Heart left ventricle (tissue), 16 donors: Measurements from ENCODE around the gene BMPR1B. TPM values are rescaled to one million over a fixed set of nuclear protein-coding genes. Genes with fewer than 3 reads are reported as not detected.

ENCODE experiments used
- ATAC-seq, 4 donors: fragments of 200-7000 bp; cut with Tn5 transposase; one replicate each; pipeline ENCODE4 v1.9.1; 2020 to 2022; ENCODE audit warnings: moderate library complexity in 4 of 4, mild to moderate bottlenecking in 3 of 4, moderate number of reproducible peaks in 1 of 4
- DNase-seq, 5 donors: peaks; one replicate each; pipeline ENCODE4 v3.0.0-alpha.2; 2020
- H3K27ac ChIP-seq, 12 donors: fragments of 200-600 bp; sonication (generic) in 4 of 12; one replicate each; pipeline versions ENCODE4 v1.5.0 to v1.8.0; 2016 to 2022; ENCODE audit warnings: mild to moderate bottlenecking in 2 of 12
- H3K27me3 ChIP-seq, 9 donors: fragments of 200-600 bp; sonication (generic) in 2 of 9; one replicate each; pipeline versions ENCODE4 v1.5.1 to v1.8.0; 2016 to 2022; ENCODE audit warnings: mild to moderate bottlenecking in 3 of 9
- H3K36me3 ChIP-seq, 9 donors: fragments of 200-600 bp; sonication (generic) in 2 of 9; one replicate each; pipeline versions ENCODE4 v1.5.0 to v1.8.0; 2018 to 2022; ENCODE audit warnings: mild to moderate bottlenecking in 2 of 9
- H3K4me1 ChIP-seq, 12 donors: fragments of 200-600 bp; sonication (generic) in 4 of 12; one replicate each; pipeline versions ENCODE4 v1.5.0 to v1.8.0; 2016 to 2022; ENCODE audit warnings: mild to moderate bottlenecking in 3 of 12
- H3K4me3 ChIP-seq, 12 donors: fragments of 200-600 bp; sonication (generic) in 4 of 12; one replicate each; pipeline versions ENCODE4 v1.5.0 to v1.8.0; 2017 to 2022; ENCODE audit warnings: mild to moderate bottlenecking in 9 of 12, moderate library complexity in 4 of 12
- H3K9me3 ChIP-seq, 12 donors: fragments of 200-600 bp; sonication (generic) in 4 of 12; one replicate each; pipeline versions ENCODE4 v1.5.0 to v1.8.0; 2016 to 2022; ENCODE audit warnings: mild to moderate bottlenecking in 1 of 12
- POLR2A ChIP-seq, 2 donors: fragments of 450-650 bp; IDR thresholded peaks; one replicate each; pipeline ENCODE4 v1.6.1; 2017; ENCODE audit warnings: antibody characterized with exemption in 2 of 2, mild to moderate bottlenecking in 2 of 2, moderate library complexity in 2 of 2
- WGBS, 4 donors: extraction: QIAGEN DNeasy Blood & Tissue Kit in 2 of 4; methylation state at CpG; one replicate each; pipeline versions ENCODE4 v1.1.5 to v1.1.7; 2013 to 2018; 5-methylcytosine and 5-hydroxymethylcytosine counted together
- intact Hi-C, 10 donors: fragments of 100-400 bp; cut with DNase I; formaldehyde crosslinking; loops; one replicate each; pipeline versions ENCODE4 v1.11.1 to v1.14.2; 2022
- polyA plus RNA-seq, 2 donors: library from polyadenylated mRNA; stranded (reverse); fragments of 200-250 nt; gene quantifications; one replicate each; pipeline ENCODE4 v1.2.3, GENCODE V29; 2013
- total RNA-seq, 9 donors: library from RNA; depleted of rRNA in 2 of 9; stranded (reverse); fragments of >200 nt in 2 of 9; fragmentation: NEBNext Ultra II Directional in 3 of 9; extraction: Animal tissue kit (Norgen Biotek cat#: 25700) in 3 of 9; gene quantifications; one replicate each; pipeline versions ENCODE4 v1.1.0 to v1.2.4, GENCODE V29; 2016 to 2023
- TF ChIP-seq, protein P1 (sequence below), 12 donors: fragments of 200-600 bp; sonication (generic) in 4 of 12; IDR thresholded peaks; one replicate each; pipeline versions ENCODE4 v1.5.0 to v1.8.0; 2018 to 2022; ENCODE audit warnings: antibody characterized with exemption in 12 of 12, mild to moderate bottlenecking in 5 of 12
- donor health status: ischemic (EF 13 %, LVEDD 7.1; RV severe dilation, severe dysfunction).
- donor health status: healthy with polysubstance abuse.
- donor health status: DM: no; HTN: yes; CAD: no.
- donor health status: DM: no; HTN: no; CAD: no.
- donor health status: ischemic (EF 25% LVEDD 6.9; RV normal size, moderate dysfunction).
- donor health status: ischemic (EF 25% LVEDD 5.7; RV mildly dilated, moderate dysfunction).
- donor health status: healthy.
- donor health status: DM: yes; HTN: yes; CAD: no.
- donor health status: ischemic (EF 35%, LVEDD 5.7; RV mildly dilated, moderate dysfunction).
- donor health status: nonischemic (EF 11% LVEDD 7.7; RV severe dilation, severe dysfunction).
- donor health status: DM: yes; HTN: yes; CAD: no.
- donor health status: PGD.
- donor health status: ischemic (EF 29% LVEDD 5.4; RV normal size, mild dysfunction).
- donor health status: nonischemic (EF 23%, LVEDD 6.1; RV moderate dilation, normal function).

BMPR1B gene
- total and polyA plus RNA-seq, 11 donors: 0.29 to 7.6 (median 3.8) TPM

DNA sequence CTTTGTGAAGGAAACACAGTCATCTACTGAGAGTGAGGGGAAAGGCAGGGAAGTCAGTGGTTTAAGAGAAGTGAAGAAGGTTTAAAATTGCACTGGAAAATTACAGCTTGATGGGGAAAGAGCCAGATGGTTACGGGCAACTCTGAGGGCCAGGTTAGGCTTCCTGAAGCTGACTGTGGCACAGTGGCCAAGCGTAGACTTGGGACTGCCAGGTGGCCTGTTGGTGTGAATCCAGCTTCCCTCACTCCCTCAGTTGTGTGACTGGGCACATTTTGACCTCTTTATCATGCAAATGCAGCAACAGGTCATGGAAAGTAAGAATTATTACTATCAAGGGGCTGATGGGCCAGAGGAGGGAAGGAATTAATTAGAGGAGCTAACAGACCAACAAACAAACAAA is 400.9 kb downstream of the BMPR1B start:
- 91 to 95% (median 92%) methylated on average over 2 of the region's 2 CpGs for WGBS, 4 donors
- Histone ChIP-seq H3K4me3 (no peak overlapping the region), H3K9me3 (no peaks in the 10 kb centered on the region), H3K36me3 (no peaks in the 10 kb centered on the region), H3K27me3 (no peaks in the 10 kb centered on the region), H3K4me1 (no peaks in the 10 kb centered on the region), H3K27ac (no peak overlapping the region)
- DNase-seq: no peak
- intact Hi-C loops: no loop called here
- no peak for ATAC-seq
- TF ChIP-seq, protein P1, sequence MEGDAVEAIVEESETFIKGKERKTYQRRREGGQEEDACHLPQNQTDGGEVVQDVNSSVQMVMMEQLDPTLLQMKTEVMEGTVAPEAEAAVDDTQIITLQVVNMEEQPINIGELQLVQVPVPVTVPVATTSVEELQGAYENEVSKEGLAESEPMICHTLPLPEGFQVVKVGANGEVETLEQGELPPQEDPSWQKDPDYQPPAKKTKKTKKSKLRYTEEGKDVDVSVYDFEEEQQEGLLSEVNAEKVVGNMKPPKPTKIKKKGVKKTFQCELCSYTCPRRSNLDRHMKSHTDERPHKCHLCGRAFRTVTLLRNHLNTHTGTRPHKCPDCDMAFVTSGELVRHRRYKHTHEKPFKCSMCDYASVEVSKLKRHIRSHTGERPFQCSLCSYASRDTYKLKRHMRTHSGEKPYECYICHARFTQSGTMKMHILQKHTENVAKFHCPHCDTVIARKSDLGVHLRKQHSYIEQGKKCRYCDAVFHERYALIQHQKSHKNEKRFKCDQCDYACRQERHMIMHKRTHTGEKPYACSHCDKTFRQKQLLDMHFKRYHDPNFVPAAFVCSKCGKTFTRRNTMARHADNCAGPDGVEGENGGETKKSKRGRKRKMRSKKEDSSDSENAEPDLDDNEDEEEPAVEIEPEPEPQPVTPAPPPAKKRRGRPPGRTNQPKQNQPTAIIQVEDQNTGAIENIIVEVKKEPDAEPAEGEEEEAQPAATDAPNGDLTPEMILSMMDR (IDR thresholded peaks at IDR 0.05): no peak
- no peak for TF ChIP-seq POLR2A (IDR thresholded peaks at IDR 0.05)

DNA sequence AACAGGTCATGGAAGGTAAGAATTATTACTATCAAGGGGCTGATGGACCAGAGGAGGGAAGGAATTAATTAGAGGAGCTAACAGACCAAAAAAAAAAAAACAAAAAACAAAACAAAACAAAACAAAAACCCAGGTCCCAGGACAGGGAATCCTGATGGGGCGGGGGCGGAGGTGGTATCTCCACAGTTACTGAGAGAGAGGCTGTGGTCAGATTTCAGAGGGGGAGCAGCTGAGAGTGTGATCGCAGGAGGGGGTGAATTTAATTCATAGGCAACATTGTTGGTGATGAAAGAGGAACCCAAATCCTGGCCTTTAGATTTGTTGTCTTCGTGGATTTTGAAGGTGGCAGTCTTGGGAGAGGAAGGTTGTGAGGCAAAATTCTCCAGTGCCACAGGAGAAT is 401.6 kb downstream of the BMPR1B start:
- no peak overlapping the region for H3K4me3 ChIP-seq
- no peaks in the 10 kb centered on the region for H3K4me1 ChIP-seq
- DNase-seq (no peak), ATAC-seq (no peak)
- intact Hi-C loops: no loop called here
- no peaks in the 10 kb centered on the region for H3K9me3 ChIP-seq
- H3K27ac ChIP-seq: no peak overlapping the region
- TF ChIP-seq POLR2A (IDR thresholded peaks at IDR 0.05): no peak
- TF ChIP-seq, protein P1 (IDR thresholded peaks at IDR 0.05): no peak
- 83 to 85% (median 85%) methylated on average over 4 of the region's 4 CpGs for WGBS, 4 donors
- H3K36me3 ChIP-seq: no peaks in the 10 kb centered on the region
- no peaks in the 10 kb centered on the region for H3K27me3 ChIP-seq

DNA sequence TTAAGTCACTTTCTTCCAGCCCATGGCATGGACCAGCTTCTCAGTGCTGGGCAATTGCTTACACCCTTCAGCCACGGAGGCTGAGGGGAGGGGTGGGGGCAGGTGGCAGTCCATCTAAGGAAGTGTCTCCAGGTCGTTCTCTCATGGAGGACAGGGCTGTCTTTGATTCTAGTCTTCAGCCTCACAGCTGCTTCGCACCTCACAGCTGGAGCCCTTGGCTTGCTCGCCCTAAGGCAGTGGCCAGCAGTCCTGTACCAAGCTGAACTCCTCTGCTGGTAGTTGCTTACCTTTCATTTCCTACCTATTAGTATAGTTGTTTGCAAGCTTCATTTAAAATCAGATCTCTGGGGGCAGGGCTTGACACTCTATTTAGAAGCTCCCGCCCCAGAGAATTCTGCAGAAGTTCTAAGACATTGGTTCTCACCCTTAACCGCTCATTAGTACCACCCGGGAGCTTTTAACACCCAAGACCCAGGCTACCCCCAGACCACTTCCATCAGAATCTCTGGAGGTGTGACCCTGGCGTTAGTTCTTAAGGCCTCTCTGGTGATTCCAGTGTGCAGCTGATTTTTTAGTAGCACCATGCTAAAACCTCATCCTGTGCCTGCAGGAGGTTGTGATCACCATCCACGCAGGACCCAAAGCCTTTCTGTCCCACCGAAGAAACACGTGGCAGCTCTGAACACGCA is 404.2 kb downstream of the BMPR1B start:
- intact Hi-C loops: loop anchor here in 2 of 10 donors (10.0 kb wide), 2 partner anchors 383 to 873 kb away; partner anchors contain the start of gene UNC5C (in 1 of the 2)
- ATAC-seq (no peak), DNase-seq (no peak)
- Histone ChIP-seq H3K4me3 (no peak overlapping the region), H3K36me3 (no peaks in the 10 kb centered on the region), H3K9me3 (no peaks in the 10 kb centered on the region), H3K27ac (no peak overlapping the region), H3K4me1 (no peaks in the 10 kb centered on the region), H3K27me3 (no peaks in the 10 kb centered on the region)
- no peak for TF ChIP-seq POLR2A (IDR thresholded peaks at IDR 0.05)
- TF ChIP-seq, protein P1 (IDR thresholded peaks at IDR 0.05): no peak
- WGBS, 4 donors: 79 to 88% (median 82%) methylated on average over 12 of the region's 12 CpGs

DNA sequence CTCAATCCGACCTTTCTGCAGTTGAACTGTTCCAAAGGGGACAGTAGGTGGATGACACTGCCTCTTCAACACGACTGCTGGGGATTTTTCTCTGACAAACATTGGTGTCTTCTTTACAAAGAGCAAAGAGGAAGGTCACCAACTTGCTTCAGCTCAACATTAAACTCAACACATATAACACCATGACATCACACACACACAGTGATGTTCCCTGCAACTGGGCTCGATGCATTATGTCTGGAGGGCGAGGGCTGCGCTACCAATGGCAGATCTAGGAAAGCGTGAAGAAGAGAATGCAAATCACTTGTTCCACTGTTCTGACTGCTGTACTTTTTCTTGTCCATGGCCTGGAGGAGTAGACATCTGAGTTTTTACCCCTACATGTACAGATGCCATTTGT is 405.1 kb downstream of the BMPR1B start:
- Histone ChIP-seq H3K9me3 (no peaks in the 10 kb centered on the region), H3K4me3 (no peak overlapping the region), H3K27ac (no peak overlapping the region), H3K4me1 (no peaks in the 10 kb centered on the region), H3K27me3 (no peaks in the 10 kb centered on the region), H3K36me3 (no peaks in the 10 kb centered on the region)
- intact Hi-C loops: loop anchor here in 2 of 10 donors (10.0 kb wide), 2 partner anchors 382 to 872 kb away; partner anchors contain the start of gene UNC5C (in 1 of the 2)
- 81 to 95% (median 88%) methylated on average over 6 of the region's 6 CpGs for WGBS, 4 donors
- ATAC-seq: no peak
- no peak for DNase-seq
- no peak for TF ChIP-seq POLR2A (IDR thresholded peaks at IDR 0.05)
- TF ChIP-seq, protein P1 (IDR thresholded peaks at IDR 0.05): no peak
